Activated CD8-positive, alpha-beta memory T cell treated with anti-CD3 and anti-CD28 coated beads for 36 hours (primary cell): ENCODE data around the gene DGKQ. TPM values are rescaled to one million over a fixed set of nuclear protein-coding genes. Genes with fewer than 3 reads are reported as not detected.

Experiments used
- CTCF ChIA-PET: fragments of 350-600 bp; sonication (Branson Sonifier 250); formaldehyde crosslinking; loops from one replicate; lab custom pipeline; 2021; ENCODE audit warnings: antibody characterized with exemption; lab: Charles Lee
- POLR2A ChIA-PET: fragments of 350-600 bp; sonication (Branson Sonifier 250); formaldehyde crosslinking; loops from one replicate; lab custom pipeline; 2021; ENCODE audit warnings: antibody characterized with exemption; lab: Charles Lee
- total RNA-seq, 2 experiments: library from RNA; stranded (reverse); gene quantifications; one replicate each; pipeline ENCODE4 v1.2.3, GENCODE V29; 2021

Gene DGKQ
- total RNA-seq, 2 experiments from 2014 or later: 15.0 to 15.3 TPM

DNA sequence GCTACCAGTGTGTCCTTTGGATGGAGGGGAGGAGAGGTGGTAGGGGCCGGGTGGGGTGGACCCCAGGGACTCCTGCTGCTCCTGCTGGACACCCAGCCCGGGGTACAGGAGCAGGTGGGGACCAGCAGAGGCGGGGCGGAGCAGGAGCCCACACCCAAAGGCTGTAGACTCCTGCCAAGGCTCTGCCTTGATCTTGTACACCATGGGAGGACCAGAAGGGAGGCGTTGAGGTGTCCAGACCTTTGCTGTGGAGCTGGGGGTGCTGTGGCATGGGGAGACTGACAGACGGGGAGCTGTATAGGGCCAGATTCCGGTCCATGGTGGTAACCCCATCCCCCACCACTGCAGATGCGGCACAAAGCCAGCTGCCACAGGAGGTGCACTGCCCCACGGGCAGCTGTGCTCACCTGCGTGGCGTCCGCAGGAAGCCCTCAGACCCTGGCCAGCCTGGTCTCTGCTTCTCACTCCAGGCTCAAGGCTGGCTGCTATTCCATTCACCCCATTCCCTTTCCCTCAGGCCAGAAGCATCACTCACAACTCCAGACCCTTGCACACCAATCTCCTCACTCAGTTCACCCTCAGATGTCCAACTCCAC is 24.8 kb upstream of the DGKQ start:
- ChIA-PET CTCF (no interaction called here), POLR2A (interaction anchor here (0.7 kb wide), 1 partner anchor 704 kb away, joined by 3 read pairs; no protein-coding TSS in a partner anchor)

- CTCF ChIA-PET: no interaction called here
- POLR2A ChIA-PET: no interaction called here
Measured at GRCh38 chr4:997375-998071, 24.2 kb upstream of the DGKQ start.

DNA sequence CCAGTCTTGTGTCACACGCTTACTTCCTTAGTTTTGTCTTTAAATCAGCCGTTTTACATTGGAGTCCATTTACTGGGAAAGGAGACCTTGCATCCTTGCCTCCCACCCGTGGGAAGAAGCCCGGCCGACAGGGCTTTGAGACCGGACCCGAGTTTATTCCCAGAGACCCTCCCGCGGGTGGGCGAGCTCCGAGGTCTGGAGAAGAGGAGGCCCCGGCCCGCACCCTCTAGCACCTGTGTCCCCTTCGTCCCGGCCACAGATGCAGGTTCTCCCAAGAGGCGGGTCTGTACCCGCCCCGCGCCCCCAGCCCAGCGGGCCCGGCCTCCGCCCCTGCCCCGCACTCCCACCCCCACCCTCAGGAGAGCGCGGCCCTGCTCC is 23.6 kb upstream of the DGKQ start:
- ChIA-PET CTCF (no interaction called here), POLR2A (no interaction called here)

DNA sequence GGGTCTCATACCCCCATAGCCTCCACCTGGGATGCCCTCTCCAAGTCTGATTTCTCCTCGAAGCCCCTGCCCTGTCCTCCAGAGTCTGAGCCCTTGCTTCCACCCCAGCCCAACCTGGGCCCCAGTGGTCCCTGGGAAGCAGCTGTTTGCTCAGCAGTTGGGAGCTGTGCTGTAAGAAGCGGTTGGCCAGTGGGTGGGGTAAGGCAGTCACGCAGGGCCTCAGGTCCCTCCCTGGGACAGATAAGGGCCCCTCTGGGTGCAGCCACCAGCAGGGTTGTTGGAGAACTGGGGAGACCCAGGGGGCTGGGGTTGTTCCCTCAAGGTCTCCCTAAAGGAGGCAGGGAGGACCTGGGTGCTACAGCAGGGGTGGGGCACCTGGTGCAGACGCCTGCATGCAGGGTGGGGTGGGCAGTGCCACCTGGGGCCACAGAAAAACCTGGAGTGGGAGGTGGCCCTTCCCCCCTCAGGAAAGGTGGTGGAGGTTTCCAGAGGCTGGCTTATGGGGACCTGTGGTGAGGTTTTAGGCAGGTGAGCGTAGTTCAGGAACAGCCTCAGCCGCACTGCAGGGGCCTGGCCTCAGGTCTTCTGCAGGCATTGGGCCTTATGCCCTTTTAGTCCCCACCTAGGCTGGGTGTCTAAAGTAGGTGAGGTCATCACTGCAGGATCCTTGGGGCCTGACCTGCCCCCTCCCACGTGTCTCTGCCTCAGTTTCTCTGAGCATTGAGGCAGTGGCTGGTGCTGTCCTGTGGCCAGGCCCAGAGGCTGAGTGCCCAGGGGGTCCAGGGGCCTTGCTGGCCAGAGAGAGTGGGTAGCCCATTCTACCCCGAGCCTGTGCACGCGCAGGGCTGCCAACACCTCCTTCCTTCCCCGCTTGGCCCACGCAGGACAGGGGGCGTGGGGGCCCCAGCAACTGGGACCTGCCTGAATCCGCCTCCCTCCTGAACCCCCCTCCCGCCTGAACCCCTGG is 22.9 kb upstream of the DGKQ start:
- ChIA-PET POLR2A (no interaction called here), CTCF (no interaction called here)

- ChIA-PET CTCF (no interaction called here), POLR2A (no interaction called here)
Measured at GRCh38 chr4:995311-996026, 22.1 kb upstream of the DGKQ start.

DNA sequence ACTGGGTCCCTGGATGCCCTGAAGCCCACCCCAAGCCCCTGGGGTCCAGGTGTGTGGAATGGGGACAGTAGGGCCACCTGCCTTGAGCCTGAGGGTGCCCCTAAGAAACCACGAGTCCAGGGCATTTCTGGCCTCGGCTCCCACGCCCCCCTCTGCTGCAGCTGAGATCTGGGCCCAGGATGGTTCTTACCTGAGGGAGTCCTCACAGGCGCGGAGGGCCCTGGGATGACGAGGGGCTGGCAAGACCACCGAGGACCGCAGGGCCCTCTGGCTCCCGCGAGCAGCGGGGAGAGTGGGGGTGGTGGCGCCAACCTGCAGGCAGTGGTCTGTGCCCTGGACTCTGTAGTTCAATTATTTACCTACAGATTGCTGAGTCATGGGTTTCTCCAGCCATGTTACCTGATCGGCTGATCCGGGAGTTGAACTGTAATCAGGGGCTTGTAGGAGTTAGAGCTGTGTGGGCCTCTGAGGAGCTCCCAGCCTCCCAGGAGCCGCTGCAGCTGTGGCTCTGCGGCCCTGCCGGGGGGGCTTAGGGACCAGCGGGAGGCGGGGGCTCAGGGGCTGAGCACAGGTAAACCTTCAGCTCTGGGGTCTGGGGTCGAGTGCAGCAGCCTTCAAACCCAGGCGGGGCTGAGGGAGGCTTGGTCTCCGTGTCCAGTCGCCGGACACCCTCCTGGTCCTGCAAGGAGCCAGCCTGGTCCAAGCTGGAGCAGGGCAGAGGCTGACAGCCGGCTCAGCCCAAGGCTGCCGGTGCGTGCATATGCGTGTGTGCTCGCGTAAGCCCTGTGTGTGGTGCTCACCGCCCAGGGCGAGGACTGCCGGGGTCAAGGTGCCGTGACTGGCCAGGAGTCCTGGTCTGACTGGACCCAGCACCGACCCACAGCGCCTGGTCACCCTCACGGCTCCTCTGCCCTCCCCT is 20.0 kb upstream of the DGKQ start, which contains the start of gene SLC26A1:
Gene SLC26A1, minus strand, starts transcription at position 294 of the 919 bp plus-strand sequence. CDS start 1,701 bp downstream, outside the sequence.
- ChIA-PET POLR2A (no interaction called here), CTCF (interaction anchor here (0.7 kb wide), 1 partner anchor 69 kb away, joined by 3 read pairs; no protein-coding TSS in a partner anchor)

GRCh38 chr4:992297-993110 is 19.1 kb upstream of the DGKQ start:
- CTCF ChIA-PET: no interaction called here
- POLR2A ChIA-PET: no interaction called here

- CTCF ChIA-PET: no interaction called here
- POLR2A ChIA-PET: no interaction called here
Measured at GRCh38 chr4:991451-992296, 18.3 kb upstream of the DGKQ start.

DNA sequence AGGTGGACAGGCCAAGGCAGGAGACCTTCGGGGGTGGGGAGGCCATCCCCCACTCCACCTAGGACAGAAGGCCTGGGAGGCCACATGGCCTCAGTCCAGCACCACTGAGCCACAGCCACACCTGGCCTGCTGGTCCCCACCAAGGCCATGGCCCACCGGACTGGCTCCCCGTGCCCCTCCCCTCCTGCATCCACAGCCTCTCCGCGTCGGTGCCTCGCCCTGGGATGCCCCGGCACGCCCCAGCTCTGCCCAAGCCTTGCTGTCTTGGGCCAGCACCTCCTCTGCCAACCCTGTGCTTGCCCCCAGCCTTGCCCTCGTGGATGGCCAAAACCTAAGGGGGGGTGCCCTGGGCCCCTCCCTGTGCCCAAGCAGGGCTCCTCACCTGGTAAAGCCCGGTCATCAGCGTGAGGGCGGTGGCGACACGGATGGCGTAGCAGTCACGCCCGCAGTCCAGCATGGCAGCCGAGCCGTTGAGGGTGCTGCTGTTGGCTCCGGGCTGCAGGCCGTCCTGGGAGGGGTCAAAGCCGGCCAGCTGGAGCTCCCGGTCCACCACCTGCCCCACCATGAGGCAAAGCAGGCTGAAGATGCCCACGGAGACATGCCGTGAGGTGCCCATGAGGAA is 17.5 kb upstream of the DGKQ start:
- ChIA-PET POLR2A (no interaction called here), CTCF (no interaction called here)

GRCh38 chr4:989722-990471 is 16.5 kb upstream of the DGKQ start:
- POLR2A ChIA-PET: no interaction called here
- CTCF ChIA-PET: no interaction called here

DNA sequence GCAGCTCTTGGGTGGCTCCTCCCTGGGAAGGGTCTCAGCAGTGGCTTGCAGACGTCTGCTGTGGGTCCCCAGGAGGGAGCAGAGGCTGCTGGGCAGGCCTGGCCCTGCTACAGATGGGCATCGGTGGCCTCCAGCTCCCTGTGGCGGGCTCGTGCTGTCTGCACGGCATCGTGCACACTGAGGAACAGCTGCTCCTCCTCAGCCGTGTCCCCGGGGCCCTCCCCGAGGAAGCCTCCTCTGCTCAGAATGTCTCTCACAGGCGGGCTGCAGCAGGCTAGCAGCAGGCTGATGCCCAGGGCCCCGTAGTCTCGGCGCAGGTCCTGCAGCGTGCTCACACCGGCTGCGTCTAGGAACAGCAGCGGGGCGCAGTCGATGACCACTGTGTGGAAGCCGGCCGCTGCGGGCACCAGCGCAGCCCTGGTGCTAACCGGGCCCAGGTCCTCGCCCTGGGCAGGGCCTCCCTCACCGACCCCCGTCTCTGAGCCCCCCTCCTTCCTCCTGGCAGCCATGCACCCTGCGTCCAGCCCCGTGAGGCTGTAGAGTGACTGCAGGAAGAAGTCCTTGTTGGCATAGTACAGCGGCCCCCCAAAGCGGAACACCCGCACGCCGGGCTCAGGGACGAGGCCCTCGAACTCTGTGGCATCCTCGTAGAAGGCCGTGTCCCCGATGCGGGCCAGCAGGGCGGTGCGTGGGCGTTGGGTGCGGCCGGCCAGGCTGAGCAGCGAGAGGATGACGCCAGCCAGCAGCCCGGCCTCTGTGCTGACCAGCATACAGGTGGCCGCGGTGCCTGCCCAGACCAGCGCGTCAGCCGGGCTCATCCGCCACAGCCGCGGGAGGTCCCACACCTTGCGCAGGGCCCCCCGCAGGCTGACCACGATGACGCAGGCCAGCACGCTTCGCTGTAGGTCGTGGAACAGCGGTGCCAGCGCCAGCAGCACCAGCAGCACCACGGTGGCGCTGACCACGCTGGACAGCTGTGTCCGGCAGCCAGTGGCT is 15.7 kb upstream of the DGKQ start:
- CTCF ChIA-PET: interaction anchor here (0.8 kb wide), 1 partner anchor 246 kb away, joined by 4 read pairs; no protein-coding TSS in a partner anchor
- POLR2A ChIA-PET: no interaction called here

DNA sequence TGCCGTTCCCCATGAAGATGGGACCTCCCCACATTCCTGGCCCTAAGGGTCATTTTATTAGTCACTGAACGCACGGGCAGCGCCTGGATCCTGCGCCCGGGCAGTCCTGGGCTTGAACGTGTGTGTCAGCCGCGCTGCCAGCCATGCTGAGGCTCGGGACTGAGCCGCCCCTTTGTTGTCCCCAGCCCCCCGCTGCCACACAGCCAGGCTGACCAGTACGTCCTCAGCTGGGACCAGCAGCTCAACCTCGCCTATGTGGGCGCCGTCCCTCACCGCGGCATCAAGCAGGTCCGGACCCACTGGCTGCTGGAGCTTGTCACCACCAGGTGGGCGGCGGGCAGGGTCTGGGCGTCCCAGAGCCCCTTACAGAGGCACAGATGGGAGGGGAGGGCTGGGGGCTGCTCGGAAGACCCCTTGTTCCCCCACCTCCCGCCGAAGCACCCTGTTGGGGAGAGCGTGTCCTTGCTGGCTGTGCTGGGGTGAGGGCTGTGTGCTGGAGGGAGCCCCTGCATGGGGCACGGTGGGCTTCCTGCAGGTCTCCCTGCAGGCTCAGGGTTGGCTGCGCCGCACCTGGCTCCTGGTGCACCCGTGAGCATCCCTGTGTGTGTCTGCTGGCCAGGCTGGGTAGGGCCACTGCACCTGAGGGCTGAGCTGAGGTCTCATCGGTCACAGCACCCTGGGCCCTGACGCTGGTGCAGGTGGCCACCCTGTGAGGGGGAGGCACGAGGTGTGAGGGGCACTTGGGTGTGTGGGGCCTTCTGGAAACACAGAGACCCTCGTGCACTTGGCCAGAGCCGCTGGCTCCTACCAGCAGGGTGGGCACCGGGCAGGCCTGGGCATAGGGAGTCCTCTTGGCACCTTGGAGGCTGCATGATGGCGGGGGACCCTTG is 14.5 kb upstream of the DGKQ start:
- ChIA-PET CTCF (interaction anchor here (0.6 to 1.6 kb wide), 19 partner anchors 14 to 254 kb away, joined by 3 to 9 read pairs (median 4); partner anchors contain the start of genes GAK and TMEM175), POLR2A (interaction anchor here (1.0 to 1.5 kb wide), 2 partner anchors 109 to 206 kb away, joined by 4 to 6 read pairs; no protein-coding TSS in a partner anchor)
